ENCODE data around the gene NFIX.

NFIX gene

DNA sequence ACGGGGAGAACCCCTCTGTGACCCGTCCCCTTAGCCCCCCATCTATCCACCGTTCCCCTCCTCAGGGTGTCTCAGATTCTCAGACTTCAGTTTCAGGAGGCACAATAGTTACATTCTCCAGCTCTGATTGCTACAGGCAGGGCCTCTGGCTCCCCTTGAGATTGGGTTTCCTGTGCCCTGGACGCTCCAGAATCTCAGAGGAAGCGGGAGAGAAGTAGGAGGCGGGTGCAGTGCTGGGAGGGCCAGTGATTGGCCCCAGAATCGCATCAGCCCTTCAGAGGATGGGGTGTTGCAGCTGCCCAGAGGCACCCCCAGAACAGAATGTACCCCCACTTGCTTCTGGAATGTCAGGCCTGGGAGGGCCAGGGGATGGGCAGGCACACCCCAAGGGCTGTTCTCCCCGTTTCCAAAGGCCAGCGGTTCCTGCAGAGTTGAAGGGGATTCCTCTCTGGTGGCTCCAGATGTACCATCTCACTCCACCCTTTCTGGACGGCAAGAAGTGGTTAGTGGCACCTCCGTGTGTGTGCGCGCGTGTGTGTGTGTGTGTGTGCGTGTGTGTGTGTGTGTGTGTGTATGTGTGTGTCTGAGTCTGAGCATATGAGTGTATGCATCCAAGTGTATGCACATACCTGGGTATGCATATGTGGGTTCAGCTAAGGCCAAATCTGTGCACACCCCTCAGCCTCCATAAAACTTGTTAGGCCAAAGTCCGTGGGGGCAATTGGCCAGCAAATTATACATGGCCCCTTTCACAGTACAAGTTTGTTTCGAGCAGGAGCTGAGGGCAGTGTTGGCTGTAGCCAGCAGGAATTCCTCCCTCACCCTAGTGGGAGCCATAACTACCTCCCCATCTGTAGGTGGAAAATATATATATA is 71.9 kb downstream of the NFIX start:
- FAIRE-seq = no peak
- no peak for DNase-seq (ENCODE audit: insufficient read length, low spot score)
- TF ChIP-seq POLR2A (IDR thresholded peaks at IDR 0.05; ENCODE audit: low read depth, low read length) = no peak

DNA sequence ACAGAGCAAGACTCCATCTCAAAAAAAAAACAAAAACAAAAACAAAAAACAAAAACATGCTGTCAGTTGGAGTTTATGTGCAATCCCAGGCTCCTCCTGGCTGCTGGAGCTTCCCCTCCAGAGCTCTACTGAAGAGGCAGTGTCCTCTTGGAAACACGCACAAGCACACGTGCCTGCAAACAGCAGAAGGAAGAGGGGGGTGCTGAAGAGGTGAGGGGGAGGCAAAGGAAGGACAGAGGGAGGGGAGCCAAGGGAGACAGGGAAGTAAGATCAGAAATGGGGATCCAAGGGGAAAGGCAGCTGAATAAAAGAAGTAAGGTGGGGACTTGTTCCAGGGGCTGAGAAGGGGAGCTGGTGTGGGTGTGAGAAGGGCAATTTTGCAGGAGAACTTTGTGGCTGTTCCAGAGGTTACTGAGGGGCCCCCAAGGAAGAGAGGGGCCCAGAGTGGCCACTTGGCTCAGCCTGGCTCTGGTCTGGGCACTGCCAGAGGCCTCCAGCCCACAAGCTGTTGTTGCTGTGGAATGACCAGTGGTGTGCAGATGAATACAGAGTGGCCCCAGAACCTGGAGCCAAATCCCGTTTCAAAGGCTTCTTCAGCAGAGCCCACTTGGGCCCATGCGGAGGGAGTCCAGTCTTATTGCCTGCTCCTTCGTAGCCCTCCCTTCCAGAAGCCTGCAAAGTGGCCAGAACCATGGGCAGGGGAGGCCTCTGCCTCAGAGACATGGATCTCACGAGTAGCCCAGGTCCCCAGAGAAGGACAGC is 73.0 kb downstream of the NFIX start:
- no peak for TF ChIP-seq POLR2A (IDR thresholded peaks at IDR 0.05; ENCODE audit: low read depth, low read length)
- DNase-seq (ENCODE audit: insufficient read length, low spot score) (no peak), FAIRE-seq (no peak)

DNA sequence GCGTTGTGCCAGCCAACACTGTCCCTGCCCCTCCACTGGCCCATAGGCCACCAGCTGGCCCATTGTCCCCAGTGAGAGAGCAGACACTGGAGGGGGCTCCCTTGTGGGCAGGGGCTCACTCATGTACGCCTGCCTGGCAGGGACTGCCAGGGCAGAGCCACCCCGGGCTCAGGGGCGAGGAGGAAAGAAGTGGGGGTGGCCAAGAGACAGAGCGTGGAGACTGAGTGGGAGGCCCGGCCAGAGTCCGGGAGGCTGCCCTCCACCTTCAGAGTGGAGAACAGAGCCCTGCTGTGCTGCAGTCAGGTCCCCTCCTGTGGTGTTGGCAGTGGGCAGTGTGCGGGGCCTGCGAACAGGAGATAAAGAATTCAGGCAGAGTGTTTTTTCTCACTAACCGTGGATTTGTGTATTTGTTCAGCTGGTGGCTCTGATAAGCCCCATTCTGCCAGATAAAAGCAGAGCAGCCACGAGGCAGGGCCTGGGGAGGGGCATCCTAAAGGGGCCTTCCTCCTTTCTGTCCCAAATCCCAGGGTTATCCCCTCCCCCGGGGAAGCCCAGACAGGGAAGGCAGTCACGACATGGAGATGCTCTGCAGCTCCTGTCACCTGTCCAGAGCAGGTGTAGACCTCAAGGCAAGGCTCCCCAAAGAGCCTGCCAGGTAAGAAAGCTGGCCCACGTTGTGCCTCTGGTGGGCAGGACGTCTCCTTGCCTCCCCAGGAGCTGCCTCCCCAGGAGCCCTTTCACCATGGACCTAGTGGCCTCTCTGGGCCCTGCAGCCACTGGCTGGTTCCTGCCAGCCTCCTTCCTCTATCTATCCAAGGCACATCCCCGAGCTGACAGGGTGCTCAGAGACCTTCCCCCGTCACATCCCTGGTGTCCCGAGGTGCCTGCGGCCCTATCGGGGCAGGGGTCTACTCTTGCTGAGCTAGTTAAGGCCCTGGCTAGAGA is 74.4 kb downstream of the NFIX start:
- FAIRE-seq = no peak
- DNase-seq (ENCODE audit: insufficient read length, low spot score) = no peak
- no peak for TF ChIP-seq POLR2A (IDR thresholded peaks at IDR 0.05; ENCODE audit: low read depth, low read length)

DNA sequence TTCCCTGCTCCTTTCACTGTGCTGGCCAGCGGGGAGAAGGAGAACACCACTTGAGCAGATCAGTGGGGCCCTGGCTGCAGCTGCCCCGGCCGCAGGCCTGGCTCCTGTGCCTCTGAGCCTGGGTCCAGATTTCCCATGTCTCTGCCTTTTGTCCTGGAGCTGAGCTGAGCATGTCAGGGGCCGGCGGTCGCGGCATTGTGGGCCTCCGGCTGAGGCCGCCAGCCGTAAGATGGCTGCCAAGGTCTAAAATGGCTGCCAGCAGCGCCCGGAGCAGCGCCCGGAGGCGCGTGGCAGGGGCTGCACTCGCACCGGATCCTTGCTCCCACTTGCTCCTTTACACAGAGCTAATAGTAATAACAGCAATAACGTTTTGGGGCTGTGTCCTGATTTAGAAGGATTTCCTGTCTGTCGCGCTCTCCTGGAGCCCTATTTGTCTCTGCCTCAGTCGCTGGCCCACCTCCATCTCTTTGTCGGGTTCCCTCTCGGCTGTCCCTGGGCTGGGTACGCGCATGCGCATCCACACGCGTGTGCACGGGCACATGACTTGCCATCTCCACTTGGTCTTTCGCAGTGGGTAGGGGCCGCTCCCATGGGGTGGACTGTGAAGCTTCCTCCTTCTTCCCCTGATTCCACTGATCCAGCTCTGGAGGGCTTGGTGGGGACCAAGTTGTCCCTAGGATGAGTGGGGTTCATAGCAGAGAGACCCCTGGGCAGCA is 75.3 kb downstream of the NFIX start:
- no peak for TF ChIP-seq POLR2A (IDR thresholded peaks at IDR 0.05; ENCODE audit: low read depth, low read length)
- DNase-seq (ENCODE audit: insufficient read length, low spot score) (no peak), FAIRE-seq (no peak)

DNA sequence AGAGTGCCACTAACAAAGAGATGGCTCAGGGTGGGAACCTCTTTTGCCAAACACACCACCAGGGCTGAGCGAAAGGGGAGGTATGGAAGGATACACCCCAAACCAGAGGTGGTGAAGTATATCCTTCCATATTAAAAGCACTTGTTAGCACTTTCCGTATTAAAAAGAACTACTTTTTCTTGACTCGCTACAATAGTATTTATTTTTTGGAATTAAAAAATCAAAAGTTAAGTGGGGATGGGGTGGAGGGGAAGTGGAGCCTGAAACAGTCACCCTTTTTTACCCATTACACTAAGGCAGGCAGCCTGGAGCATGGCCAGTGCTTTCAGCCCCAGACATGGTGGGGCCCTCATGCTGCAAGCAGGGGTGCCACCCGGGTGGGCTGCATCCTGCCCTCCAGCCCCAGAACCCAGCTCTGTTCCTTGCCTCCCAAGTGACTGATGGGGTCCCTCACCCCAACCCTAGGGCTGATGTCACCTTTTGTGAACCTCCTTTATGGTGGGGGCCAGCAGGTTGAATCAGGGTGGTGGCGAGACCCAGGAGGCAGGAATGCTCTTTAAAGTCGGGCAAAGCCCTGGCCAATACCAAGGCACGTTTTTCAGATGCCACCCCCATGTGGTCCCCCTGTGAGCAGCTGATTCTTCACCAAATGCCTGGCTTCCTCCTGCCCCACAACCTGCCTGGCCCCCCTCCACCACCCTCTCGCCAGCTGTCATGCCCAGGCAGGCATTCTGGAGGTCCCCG is 76.3 kb downstream of the NFIX start:
- no peak for TF ChIP-seq POLR2A (IDR thresholded peaks at IDR 0.05; ENCODE audit: low read depth, low read length)
- FAIRE-seq = no peak

DNA sequence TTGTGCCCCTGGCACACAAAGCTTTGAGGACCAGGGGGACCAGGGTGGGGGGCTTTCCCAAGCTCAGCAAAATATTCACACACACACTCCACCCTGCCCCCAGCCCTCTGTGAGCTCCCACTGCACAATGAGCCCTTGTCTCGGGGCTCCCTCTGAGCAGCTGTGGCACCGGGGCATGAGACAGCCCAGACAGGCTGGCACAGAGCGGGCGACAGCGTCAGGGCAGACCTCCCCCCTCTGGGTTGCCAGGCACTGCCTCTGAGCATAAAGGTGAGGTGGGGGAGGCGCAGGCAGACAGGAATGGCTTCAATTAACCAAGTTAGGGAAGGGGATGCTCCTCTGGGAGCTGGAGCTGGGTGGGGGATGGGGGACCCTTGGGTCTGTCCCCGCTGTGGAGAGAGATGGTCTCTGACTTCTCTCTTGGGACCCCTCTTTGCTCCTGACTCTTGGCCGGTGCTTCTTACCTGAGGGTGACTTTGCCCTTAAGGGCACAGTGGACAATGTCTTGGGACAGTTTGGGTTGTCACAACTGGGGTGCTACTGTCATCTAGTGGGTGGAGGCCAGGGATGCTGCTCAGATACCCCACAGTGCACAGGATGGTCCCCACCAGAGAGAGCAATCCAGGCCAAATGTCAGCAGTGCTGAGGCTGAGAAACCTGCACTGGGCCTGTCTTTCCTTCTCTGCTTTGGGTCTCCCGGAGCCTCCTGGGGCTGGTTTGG is 77.1 kb downstream of the NFIX start:
- FAIRE-seq (no peak), DNase-seq (ENCODE audit: insufficient read length, low spot score) (no peak)
- TF ChIP-seq POLR2A (IDR thresholded peaks at IDR 0.05; ENCODE audit: low read depth, low read length) = no peak

More for the DNA sequence above, 76.3 kb downstream of the NFIX start:
- no peak for DNase-seq (ENCODE audit: insufficient read length, low spot score)

DNA sequence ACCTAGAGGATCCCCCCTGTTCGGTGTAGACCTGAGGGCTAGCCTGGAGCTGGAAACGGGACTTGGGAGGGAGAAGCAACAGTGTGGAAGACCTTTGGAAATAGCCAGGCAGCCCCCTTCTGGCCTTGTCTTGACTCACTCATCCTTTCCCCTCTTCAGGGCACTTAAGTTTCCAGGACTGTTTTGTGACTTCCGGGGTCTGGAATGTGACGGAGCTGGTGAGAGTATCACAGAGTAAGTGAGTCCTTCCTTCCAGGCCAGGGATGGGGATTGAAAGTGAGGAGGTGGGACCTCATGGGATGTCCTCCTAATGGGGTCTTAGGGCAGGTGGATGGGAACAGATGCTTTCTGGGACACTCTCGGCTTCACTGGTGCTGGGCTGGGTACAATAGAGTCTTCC is 78.0 kb downstream of the NFIX start:
- FAIRE-seq = no peak
- no peak for DNase-seq (ENCODE audit: insufficient read length, low spot score)
- no peak for TF ChIP-seq POLR2A (IDR thresholded peaks at IDR 0.05; ENCODE audit: low read depth, low read length)

DNA sequence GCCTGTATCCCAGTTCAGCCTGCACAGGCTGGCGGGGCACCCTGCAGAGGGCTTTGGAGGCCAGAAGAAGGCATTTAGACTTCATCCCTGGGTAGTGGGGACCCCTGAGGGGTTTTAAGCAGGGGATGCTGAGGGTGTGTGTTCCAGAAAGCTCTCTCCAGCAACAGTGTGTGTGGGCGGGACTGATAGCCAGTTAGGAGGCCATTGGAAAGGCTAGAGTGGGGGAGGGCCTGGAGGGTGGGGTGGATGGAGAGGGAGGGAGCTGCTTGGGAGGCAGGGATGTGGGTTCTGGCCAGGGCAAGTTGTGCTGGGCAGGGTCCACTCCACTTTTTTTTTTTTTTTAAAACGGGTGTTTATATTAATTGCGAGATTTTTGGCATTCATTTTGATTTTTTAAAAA is 79.1 kb downstream of the NFIX start:
- no peak for DNase-seq (ENCODE audit: insufficient read length, low spot score)
- FAIRE-seq = no peak
- TF ChIP-seq POLR2A (IDR thresholded peaks at IDR 0.05; ENCODE audit: low read depth, low read length) = no peak

DNA sequence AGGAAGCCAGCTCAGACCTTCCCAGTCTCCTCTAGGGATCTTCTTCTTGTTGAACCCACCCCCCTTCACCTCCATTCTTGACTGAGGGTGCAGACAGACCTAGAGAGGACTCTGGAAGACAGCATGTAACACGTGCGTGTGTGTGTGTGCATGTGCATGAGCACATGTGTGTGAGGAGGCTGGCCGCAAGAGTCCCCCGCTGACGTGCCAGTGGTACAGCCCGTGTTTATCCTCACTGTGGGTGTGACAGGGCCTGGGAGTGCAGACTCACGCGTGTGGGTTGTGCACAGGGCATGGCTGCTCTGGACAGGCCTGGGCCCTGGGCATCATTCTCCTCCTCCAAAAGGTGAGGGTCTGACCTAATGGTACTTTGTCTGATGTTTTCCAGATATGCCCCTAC is 81.0 kb downstream of the NFIX start:
- no peak for TF ChIP-seq POLR2A (IDR thresholded peaks at IDR 0.05; ENCODE audit: low read depth, low read length)
- DNase-seq (ENCODE audit: insufficient read length, low spot score) (no peak), FAIRE-seq (no peak)

DNA sequence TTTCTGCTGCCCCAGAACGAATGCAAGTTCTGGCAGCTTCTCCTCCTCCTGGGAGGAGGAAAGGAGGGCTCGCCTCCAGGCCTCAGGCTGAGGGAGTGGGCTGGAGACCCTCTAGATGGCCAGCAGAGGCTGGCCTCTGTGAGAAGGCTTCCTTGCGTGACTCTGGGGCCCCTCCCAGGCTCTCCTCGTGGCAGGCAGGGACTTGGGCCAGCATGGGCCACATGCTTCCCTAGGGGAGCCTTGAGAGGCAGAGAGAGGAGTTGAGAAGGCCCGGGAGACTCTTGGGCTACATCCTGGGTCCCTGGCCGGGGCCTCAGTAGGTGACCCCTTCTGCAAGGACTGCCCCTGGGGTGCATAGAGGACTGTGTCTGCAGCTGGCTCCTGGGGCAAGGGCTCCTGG is 81.5 kb downstream of the NFIX start:
- TF ChIP-seq POLR2A (IDR thresholded peaks at IDR 0.05; ENCODE audit: low read depth, low read length) = no peak
- no peak for DNase-seq (ENCODE audit: insufficient read length, low spot score)
- no peak for FAIRE-seq

DNA sequence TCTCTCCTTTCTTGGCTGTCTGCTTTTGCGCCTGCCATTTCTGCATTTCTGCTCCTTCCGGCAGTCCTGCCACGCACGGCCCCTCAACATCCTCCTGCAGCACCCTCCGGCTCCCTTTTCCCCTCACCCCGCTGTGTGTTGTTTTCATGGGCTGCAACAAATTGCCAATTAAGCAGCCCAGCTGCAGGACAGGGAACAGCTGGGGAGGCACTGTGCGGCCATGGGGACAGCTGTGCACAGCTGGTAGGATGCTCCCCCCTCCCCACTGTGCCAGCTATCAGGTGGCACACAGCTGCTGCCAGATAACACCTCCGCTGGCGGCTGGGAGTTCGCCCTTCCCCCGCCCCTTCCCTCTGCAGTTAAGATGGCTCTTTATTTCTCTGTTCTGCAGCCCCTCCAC is 82.0 kb downstream of the NFIX start:
- no peak for FAIRE-seq
- DNase-seq (ENCODE audit: insufficient read length, low spot score) = no peak
- TF ChIP-seq POLR2A (IDR thresholded peaks at IDR 0.05; ENCODE audit: low read depth, low read length) = no peak

DNA sequence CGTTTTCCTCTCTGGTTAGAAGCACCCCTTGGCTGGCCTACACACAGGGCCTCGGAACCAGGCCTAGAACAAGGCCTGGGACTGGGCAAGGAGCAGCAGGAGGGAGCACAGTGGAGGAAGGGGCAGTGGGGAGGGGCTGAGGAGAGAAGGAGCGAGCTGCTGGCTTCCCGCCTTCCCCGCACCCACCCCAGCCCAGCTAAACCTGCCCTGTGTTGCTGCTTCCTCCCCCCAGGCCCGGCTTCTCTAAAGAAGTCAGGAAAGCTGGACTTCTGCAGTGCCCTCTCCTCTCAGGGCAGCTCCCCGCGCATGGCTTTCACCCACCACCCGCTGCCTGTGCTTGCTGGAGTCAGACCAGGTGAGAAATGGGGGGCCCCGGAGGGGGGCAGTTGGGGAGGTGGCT is 83.1 kb downstream of the NFIX start:
- no peak for TF ChIP-seq POLR2A (IDR thresholded peaks at IDR 0.05; ENCODE audit: low read depth, low read length)
- FAIRE-seq = no peak
- no peak for DNase-seq (ENCODE audit: insufficient read length, low spot score)
